ENCODE results near the gene RTP3.

The RTP3 gene

GRCh38 chr3:46469680-46470357, 28.0 kb upstream of the RTP3 start:
- no peak for DNase-seq

GRCh38 chr3:46470831-46471230, 26.9 kb upstream of the RTP3 start:
- DNase-seq = no peak

GRCh38 chr3:46471371-46471914, 26.3 kb upstream of the RTP3 start:
- no peak for DNase-seq

- no peak for DNase-seq
Observed at GRCh38 chr3:46472736-46473135, 25.0 kb upstream of the RTP3 start.

GRCh38 chr3:46477145-46477544, 20.6 kb upstream of the RTP3 start:
- no peak for DNase-seq

- DNase-seq = no peak
Observed at GRCh38 chr3:46477756-46478155, 20.0 kb upstream of the RTP3 start.

- no peak for DNase-seq
Observed at GRCh38 chr3:46478341-46478740, 19.4 kb upstream of the RTP3 start.

GRCh38 chr3:46479021-46479420, 18.8 kb upstream of the RTP3 start:
- no peak for DNase-seq

- no peak for DNase-seq
Observed at GRCh38 chr3:46479696-46480095, 18.1 kb upstream of the RTP3 start.

GRCh38 chr3:46480491-46481195, 17.1 kb upstream of the RTP3 start:
- no peak for DNase-seq

- DNase-seq = no peak
Observed at GRCh38 chr3:46481636-46482035, 16.1 kb upstream of the RTP3 start.

GRCh38 chr3:46482632-46483350, 15.0 kb upstream of the RTP3 start:
- no peak for DNase-seq

GRCh38 chr3:46483825-46484224, 14.0 kb upstream of the RTP3 start:
- no peak for DNase-seq

- no peak for DNase-seq
Observed at GRCh38 chr3:46484388-46484787, 13.4 kb upstream of the RTP3 start.

- DNase-seq = no peak
Observed at GRCh38 chr3:46484911-46485778, 12.6 kb upstream of the RTP3 start.

- DNase-seq = no peak
Observed at GRCh38 chr3:46485779-46486175, 12.0 kb upstream of the RTP3 start.

GRCh38 chr3:46488735-46489361, 8.9 kb upstream of the RTP3 start:
- no peak for DNase-seq

GRCh38 chr3:46489381-46489780, 8.4 kb upstream of the RTP3 start:
- no peak for DNase-seq

- no peak for DNase-seq
Observed at GRCh38 chr3:46489875-46490274, 7.9 kb upstream of the RTP3 start.

GRCh38 chr3:46490338-46491084, 7.3 kb upstream of the RTP3 start:
- DNase-seq = no peak
